K562 (cell line): Measurements from ENCODE around the gene RBBP4. TPM values are rescaled to one million over a fixed set of nuclear protein-coding genes. Genes with fewer than 3 reads are reported as not detected.
A peak's percentile ranks its signal among the peaks of the same experiment; 100 is the strongest.

Experiments used
- ATF3 ChIP-seq, 2 experiments: fragments of 450-650 bp in 1 of 2; sonication (generic) in 1 of 2; formaldehyde crosslinking in 1 of 2; IDR thresholded peaks in 1 of 2; conservative IDR thresholded peaks in 1 of 2; 2 replicates each; pipeline versions ENCODE4 v1.6.1 to v1.8.1; 2016 to 2023; ENCODE audit warnings: mild to moderate bottlenecking in 2 of 2, moderate library complexity in 2 of 2, inconsistent platforms in 1 of 2, missing genetic modification reagents in 1 of 2
- MCM7 ChIP-seq, 2 experiments: fragments of 450-650 bp; IDR thresholded peaks; 2 replicates each; pipeline ENCODE4 v1.6.1; 2016 to 2018
- RAD21 ChIP-seq, 2 experiments: fragments of 250-450 bp in 1 of 2; fragments of 450-650 bp in 1 of 2; sonication (Bioruptor Pico) in 1 of 2; formaldehyde crosslinking in 1 of 2; IDR thresholded peaks in 1 of 2; conservative IDR thresholded peaks in 1 of 2; 2 replicates each; pipeline versions ENCODE4 v1.4.0 to v1.8.0; 2020 to 2022; ENCODE audit warnings: mild to moderate bottlenecking in 2 of 2, moderate library complexity in 1 of 2
- TEAD4 ChIP-seq, 2 experiments: sonication (generic) in 1 of 2; formaldehyde crosslinking in 1 of 2; IDR thresholded peaks; 2 replicates each; pipeline versions ENCODE4 v1.6.1 to v1.8.0; 2012 to 2022; ENCODE audit warnings: borderline replicate concordance in 1 of 2, inconsistent platforms in 1 of 2, low read length in 1 of 2, mild to moderate bottlenecking in 1 of 2, missing genetic modification reagents in 1 of 2
- ZNF197 ChIP-seq: fragments of 200-800 bp; sonication (Bioruptor generic); IDR thresholded peaks from 2 replicates; pipeline ENCODE4 v1.6.1; 2016; ENCODE audit warnings: low read depth, missing genetic modification characterization, missing compliant biosample characterization
- ZNF212 ChIP-seq: fragments of 450-650 bp; formaldehyde crosslinking; IDR thresholded peaks from 2 replicates; pipeline ENCODE4 v1.4.0; 2020; ENCODE audit warnings: mild to moderate bottlenecking
- ZNF316 ChIP-seq: fragments of 450-650 bp; IDR thresholded peaks from 2 replicates; pipeline ENCODE4 v1.6.1; 2016
- polyA plus RNA-seq, 8 experiments: library from polyadenylated mRNA; depleted of rRNA in 4 of 8; stranded (reverse) in 5 of 8; unstranded in 3 of 8; fragments of >200 nt; fragmentation: Nextera tagmentation in 2 of 8; fragmentation: Illumina TruSeq in 1 of 8; extraction: Ambion mirVana in 2 of 8; extraction: Trizol in 1 of 8; gene quantifications; 2 replicates each; pipeline versions ENCODE4 v1.2.1 to v1.2.3, GENCODE V29; 2011 to 2014; ENCODE audit warnings: inconsistent platforms in 1 of 8, missing spikeins in 1 of 8
- total RNA-seq, 7 experiments: library from RNA; depleted of rRNA in 6 of 7; stranded (reverse); fragments of >200 nt in 6 of 7; fragmentation: Illumina TruSeq in 2 of 7; extraction: Trizol in 2 of 7; gene quantifications; 2 replicates each; pipeline versions ENCODE4 v1.2.1 to v1.2.3, GENCODE V29; 2011 to 2021; ENCODE audit warnings: low replicate concordance in 1 of 7
- TF ChIP-seq, protein P1 (sequence below), 2 experiments: fragments of 450-650 bp; IDR thresholded peaks; 2 replicates each; pipeline ENCODE4 v1.6.1; 2016; ENCODE audit warnings: mild to moderate bottlenecking in 2 of 2, borderline replicate concordance in 1 of 2, low read depth in 1 of 2, moderate library complexity in 1 of 2
- TF ChIP-seq, protein P2 (sequence below), 3 experiments: IDR thresholded peaks in 2 of 3; conservative IDR thresholded peaks in 1 of 3; 2 replicates each; pipeline ENCODE4 v1.5.1; 2011 to 2012; ENCODE audit warnings: low read length in 3 of 3, mild to moderate bottlenecking in 3 of 3, control low read depth in 2 of 3, improper control_type of control experiment in 1 of 3, inconsistent platforms in 1 of 3, low read depth in 1 of 3, mixed read lengths in 1 of 3, moderate library complexity in 1 of 3; ENCODE audit not compliant: insufficient read depth in 2 of 3

RBBP4 gene
- total and polyA plus RNA-seq, 9 of the 15 experiments (the other 6 are each of a cell fraction or from before 2014, with no cell fraction given), result 185 to 409 (median 259) TPM

DNA sequence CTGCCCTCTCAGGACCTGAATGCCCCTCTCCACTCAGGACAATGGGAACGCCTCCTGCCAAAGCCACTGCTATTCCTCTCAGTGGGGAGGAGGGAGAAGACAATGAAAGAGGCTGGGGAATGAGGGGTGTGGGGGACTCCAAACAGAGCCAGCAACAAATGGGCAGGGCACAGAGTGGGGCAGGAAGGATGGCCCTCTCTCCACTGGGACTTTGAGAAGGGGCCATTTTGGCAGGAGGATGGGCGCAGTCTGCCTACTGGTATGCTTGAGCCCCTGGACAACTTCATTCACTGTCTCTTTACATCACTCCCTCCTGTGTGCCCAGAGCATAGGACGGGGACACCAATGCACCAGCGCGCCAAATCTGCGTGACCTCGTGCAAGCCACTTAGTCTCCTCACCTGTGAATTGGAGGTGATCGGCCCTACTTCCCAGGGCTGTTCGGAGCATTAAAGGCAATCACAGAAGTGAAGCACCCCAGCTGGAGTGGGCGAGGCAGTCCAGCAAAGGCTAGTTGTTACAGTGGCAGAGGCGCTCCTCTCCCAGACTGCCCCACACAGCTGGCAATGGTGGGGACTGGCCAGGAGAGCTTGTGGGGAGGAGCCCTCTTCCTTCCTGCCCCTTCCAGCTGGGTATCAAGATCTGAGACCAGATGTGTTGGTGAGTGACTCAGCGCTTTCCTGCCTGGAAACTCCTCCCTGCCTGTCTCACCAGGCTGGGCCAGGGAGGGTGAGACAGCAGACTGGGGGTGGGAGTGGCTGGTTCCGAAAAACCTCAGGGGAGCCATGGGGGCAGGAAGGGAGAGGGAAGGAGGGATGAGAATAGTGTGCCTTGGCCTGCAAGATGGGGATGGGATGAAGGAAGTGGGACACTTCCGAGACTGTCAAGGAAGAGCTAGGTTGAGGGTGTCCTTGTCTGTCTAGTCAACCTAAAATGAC, 73.9 kb downstream of the RBBP4 start (continued):
- TF ChIP-seq, protein P1, sequence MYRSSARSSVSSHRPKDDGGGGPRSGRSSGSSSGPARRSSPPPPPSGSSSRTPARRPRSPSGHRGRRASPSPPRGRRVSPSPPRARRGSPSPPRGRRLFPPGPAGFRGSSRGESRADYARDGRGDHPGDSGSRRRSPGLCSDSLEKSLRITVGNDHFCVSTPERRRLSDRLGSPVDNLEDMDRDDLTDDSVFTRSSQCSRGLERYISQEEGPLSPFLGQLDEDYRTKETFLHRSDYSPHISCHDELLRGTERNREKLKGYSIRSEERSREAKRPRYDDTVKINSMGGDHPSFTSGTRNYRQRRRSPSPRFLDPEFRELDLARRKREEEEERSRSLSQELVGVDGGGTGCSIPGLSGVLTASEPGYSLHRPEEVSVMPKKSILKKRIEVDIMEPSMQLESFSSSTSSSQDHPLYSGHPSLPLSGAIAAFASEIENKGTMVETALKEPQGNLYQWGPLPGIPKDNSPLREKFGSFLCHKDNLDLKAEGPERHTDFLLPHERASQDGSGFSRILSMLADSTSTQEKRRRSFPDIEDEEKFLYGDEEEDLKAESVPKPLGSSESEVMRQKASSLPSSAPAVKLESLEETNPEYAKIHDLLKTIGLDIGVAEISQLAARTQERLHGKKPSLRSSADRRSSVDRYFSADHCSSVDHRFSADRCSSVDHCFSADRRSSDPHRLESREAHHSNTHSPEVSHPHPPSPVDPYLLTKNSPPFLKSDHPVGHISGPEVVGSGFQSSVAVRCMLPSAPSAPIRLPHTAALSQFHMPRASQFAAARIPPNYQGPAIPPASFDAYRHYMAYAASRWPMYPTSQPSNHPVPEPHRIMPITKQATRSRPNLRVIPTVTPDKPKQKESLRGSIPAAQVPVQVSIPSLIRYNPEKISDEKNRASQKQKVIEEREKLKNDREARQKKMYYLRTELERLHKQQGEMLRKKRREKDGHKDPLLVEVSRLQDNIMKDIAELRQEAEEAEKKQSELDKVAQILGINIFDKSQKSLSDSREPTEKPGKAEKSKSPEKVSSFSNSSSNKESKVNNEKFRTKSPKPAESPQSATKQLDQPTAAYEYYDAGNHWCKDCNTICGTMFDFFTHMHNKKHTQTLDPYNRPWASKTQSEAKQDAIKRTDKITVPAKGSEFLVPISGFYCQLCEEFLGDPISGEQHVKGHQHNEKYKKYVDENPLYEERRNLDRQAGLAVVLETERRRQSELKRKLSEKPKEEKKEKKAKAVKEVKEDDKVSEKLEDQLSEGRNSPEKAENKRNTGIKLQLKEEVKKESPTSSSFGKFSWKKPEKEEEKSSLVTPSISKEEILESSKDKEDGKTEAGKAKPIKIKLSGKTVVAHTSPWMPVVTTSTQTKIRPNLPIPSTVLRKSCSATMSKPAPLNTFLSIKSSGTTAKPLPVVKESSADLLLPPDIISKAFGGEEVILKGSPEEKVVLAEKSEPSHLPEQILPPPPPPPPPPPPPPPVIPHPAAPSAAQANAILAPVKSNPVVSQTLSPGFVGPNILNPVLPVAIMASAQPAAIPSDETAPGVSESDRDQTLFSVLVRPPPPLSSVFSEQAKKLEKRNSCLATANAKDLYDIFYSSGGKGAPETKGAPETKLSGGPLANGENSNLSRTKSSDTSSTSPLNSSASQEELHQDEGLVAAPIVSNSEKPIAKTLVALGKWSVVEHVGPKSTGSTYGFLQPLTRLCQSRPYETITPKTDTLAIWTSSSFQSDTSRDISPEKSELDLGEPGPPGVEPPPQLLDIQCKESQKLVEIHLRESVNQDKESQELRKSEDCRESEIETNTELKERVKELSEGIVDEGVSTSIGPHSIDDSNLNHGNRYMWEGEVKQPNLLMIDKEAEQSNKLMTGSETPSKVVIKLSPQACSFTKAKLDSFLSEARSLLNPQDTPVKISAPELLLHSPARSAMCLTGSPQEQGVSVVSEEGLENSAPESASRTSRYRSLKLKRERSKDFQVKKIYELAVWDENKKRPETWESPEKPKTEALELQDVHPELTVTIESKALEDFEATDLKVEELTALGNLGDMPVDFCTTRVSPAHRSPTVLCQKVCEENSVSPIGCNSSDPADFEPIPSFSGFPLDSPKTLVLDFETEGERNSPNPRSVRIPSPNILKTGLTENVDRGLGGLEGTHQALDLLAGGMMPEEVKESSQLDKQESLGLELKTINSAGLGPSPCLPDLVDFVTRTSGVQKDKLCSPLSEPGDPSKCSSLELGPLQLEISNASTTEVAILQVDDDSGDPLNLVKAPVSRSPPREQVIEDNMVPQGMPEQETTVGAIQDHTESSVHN (IDR thresholded peaks at IDR 0.05; ENCODE audit: borderline replicate concordance in 1 of 2, low read depth in 1 of 2), result peak in 1 of 2 experiments; percentile 97; a peak in 2 of 4 replicates
- TF ChIP-seq RAD21 (CRISPR knock-in tag; conservative IDR thresholded peaks at IDR 0.05 in 1 of 2, IDR thresholded peaks at IDR 0.05 in 1 of 2) (peak in 1 of 2 experiments; percentile 6; a peak in 1 of 4 replicates), ZNF316 (peak; percentile 100), TEAD4 (IDR thresholded peaks at IDR 0.05; ENCODE audit: low read length) (peak; percentile 67), TEAD4 (CRISPR knock-in tag; IDR thresholded peaks at IDR 0.05; ENCODE audit: borderline replicate concordance) (no peak), MCM7 (IDR thresholded peaks at IDR 0.05) (peak in 1 of 2 experiments; percentile 48; a peak in 1 of 4 replicates), ZNF212 (CRISPR knock-in tag) (no peak), ATF3 (IDR thresholded peaks at IDR 0.05) (peak; percentile 80), ATF3 (CRISPR knock-in tag; conservative IDR thresholded peaks at IDR 0.05) (no peak), ZNF197 (CRISPR knock-in tag) (no peak)
- TF ChIP-seq, protein P2, sequence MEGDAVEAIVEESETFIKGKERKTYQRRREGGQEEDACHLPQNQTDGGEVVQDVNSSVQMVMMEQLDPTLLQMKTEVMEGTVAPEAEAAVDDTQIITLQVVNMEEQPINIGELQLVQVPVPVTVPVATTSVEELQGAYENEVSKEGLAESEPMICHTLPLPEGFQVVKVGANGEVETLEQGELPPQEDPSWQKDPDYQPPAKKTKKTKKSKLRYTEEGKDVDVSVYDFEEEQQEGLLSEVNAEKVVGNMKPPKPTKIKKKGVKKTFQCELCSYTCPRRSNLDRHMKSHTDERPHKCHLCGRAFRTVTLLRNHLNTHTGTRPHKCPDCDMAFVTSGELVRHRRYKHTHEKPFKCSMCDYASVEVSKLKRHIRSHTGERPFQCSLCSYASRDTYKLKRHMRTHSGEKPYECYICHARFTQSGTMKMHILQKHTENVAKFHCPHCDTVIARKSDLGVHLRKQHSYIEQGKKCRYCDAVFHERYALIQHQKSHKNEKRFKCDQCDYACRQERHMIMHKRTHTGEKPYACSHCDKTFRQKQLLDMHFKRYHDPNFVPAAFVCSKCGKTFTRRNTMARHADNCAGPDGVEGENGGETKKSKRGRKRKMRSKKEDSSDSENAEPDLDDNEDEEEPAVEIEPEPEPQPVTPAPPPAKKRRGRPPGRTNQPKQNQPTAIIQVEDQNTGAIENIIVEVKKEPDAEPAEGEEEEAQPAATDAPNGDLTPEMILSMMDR (IDR thresholded peaks at IDR 0.05 in 2 of 3, conservative IDR thresholded peaks at IDR 0.05 in 1 of 3; ENCODE audit: insufficient read depth in 2 of 3, low read depth in 1 of 3, low read length in 3 of 3), result 0 out of 6 replicates have a peak, but pooled peaks of 2 of the 3 experiments have one; percentile 1 to 7
